ENCODE data around the gene CDH22. TPM values are rescaled to one million over a fixed set of nuclear protein-coding genes. Genes with fewer than 3 reads are reported as not detected.

The CDH22 gene
- total and polyA plus RNA-seq, 2 donors (not counting 1 experiment from before 2014, with no cell fraction given), result not detected

GRCh38 chr20:46183768-46184167 lies 124.5 kb downstream of the CDH22 start:
- CTCF ChIA-PET, result interaction anchor here (1.3 kb wide), 1 partner anchor 161 kb away, joined by 3 read pairs; no protein-coding TSS in a partner anchor

More at GRCh38 chr20:46183768-46184167, 124.5 kb downstream of the CDH22 start:
- no peak for TF ChIP-seq EZH2 (IDR thresholded peaks at IDR 0.05; ENCODE audit: borderline replicate concordance, insufficient read depth, low read depth, low read length, poor library complexity, severe bottlenecking)
- no peak for TF ChIP-seq CTCF (IDR thresholded peaks at IDR 0.05)
- no peak for DNase-seq
- no peak overlapping the region for H3K4me2 ChIP-seq (replicated peaks; ENCODE audit: low read depth, low read length, poor library complexity, severe bottlenecking)
- Mint-ChIP-seq H3K27ac (no peak overlapping the region), H3K9me3 (ENCODE audit: insufficient read depth) (no peaks in the 10 kb centered on the region), H3K4me1 (no peaks in the 10 kb centered on the region), H3K4me3 (no peak overlapping the region), H3K27me3 (peaks cover 42% of the 10 kb centered on the region)
- no peaks in the 10 kb centered on the region for H4K20me1 ChIP-seq (ENCODE audit: control insufficient read depth, insufficient read depth, low read length, poor library complexity, severe bottlenecking)
- peaks cover 0 to 7% (median 3%) of the 10 kb centered on the region in 4 experiments for H3K27me3 ChIP-seq (replicated peaks in 1 of 4; ENCODE audit: control extremely low read depth in 1 of 4, control insufficient read depth in 3 of 4, insufficient read depth in 4 of 4, low read length in 3 of 4)
- POLR2A ChIA-PET, result no interaction called here
- H3K9me3 ChIP-seq (ENCODE audit: control extremely low read depth in 1 of 3, control insufficient read depth in 2 of 3, insufficient read depth in 1 of 3, low read length in 2 of 3), result no peaks in the 10 kb centered on the region
- intact Hi-C loops (cut with micrococcal nuclease), result no loop called here
- no peak overlapping the region for H2AFZ ChIP-seq (ENCODE audit: insufficient read depth, low read depth, low read length, poor library complexity, severe bottlenecking)
- no peaks in the 10 kb centered on the region for H3K36me3 ChIP-seq (replicated peaks in 1 of 2; ENCODE audit: control extremely low read depth in 1 of 2, control insufficient read depth in 1 of 2, extremely low read depth in 1 of 2, insufficient read depth in 2 of 2, low read length in 1 of 2)
- H3K4me3 ChIP-seq (ENCODE audit: control extremely low read depth in 1 of 5, extremely low read depth in 1 of 5, insufficient read depth in 1 of 5, low read depth in 2 of 5, low read length in 4 of 5), result no peak overlapping the region
- ATAC-seq (ENCODE audit: low read depth), result no peak
- no peaks in the 10 kb centered on the region for H3K4me1 ChIP-seq (ENCODE audit: control insufficient read depth in 2 of 2, insufficient read depth in 2 of 2, low read length in 2 of 2)
- no peak overlapping the region for H3K27ac ChIP-seq (ENCODE audit: low read length in 2 of 2)
- 63% methylated on average over 1 of the region's 5 CpGs for WGBS (ENCODE audit: insufficient coverage)
- H3K79me2 ChIP-seq (ENCODE audit: control insufficient read depth, insufficient read depth, low read length), result no peaks in the 10 kb centered on the region
- H3K9ac ChIP-seq (ENCODE audit: low read length), result no peak overlapping the region
